Nephron progenitor cell (in vitro differentiated cells): Measurements from ENCODE around the gene ZNF691.
"Not testable (repeated sequence)": the region's sequence is repeated elsewhere in the genome, so short reads cannot be mapped to it uniquely, and the experiment has no call there.

Source experiments
- DNase-seq: peaks from one replicate; pipeline ENCODE4 v3.0.0; 2021
- H3K27ac Mint-ChIP-seq: 2 replicates; pipeline ENCODE4 v1.8.0; 2021; ENCODE audit warnings: mild to moderate bottlenecking, moderate library complexity, mixed read lengths
- H3K27me3 Mint-ChIP-seq: 2 replicates; pipeline ENCODE4 v1.8.0; 2021; ENCODE audit warnings: mild to moderate bottlenecking, low read depth, mixed read lengths; ENCODE audit not compliant: poor library complexity
- H3K36me3 Mint-ChIP-seq: 2 replicates; pipeline ENCODE4 v1.8.0; 2021; ENCODE audit warnings: low read depth, mixed read lengths
- H3K4me1 Mint-ChIP-seq: 2 replicates; pipeline ENCODE4 v1.8.0; 2021; ENCODE audit warnings: mixed read lengths
- H3K4me3 Mint-ChIP-seq: 2 replicates; pipeline ENCODE4 v1.8.0; 2021; ENCODE audit warnings: mild to moderate bottlenecking, moderate library complexity, mixed read lengths
- H3K9me3 Mint-ChIP-seq: 2 replicates; pipeline ENCODE4 v1.8.0; 2021; ENCODE audit warnings: mild to moderate bottlenecking, moderate library complexity, mixed read lengths
- TF ChIP-seq, protein P1 (sequence below): fragments of 200-600 bp; sonication (generic); IDR thresholded peaks from 2 replicates; pipeline ENCODE4 v1.5.0; 2021; ENCODE audit warnings: antibody characterized with exemption

The ZNF691 gene

DNA sequence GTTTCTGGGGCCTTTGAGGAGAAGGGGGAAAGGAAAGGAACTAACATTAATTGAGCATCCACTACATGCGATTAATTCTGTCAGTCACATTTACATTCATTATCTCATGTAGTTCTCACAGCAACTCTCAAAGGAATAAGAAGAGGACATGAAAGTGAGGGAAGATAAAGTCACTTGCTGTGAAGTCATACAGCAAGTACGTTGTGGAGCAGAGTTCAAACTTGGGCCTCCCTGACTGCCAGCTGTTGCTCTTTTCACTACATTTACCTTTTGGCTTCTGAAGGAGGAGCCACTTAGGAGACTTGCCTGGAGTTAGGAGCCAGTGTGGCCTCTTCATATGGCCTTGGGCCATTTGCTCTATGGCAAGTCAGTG is 6.2 kb downstream of the ZNF691 start:
- peaks cover 85% of the 10 kb centered on the region for H3K9me3 Mint-ChIP-seq
- no peak for DNase-seq
- no peak overlapping the region for H3K4me3 Mint-ChIP-seq
- peaks cover 94% of the 10 kb centered on the region for H3K36me3 Mint-ChIP-seq
- TF ChIP-seq, protein P1, sequence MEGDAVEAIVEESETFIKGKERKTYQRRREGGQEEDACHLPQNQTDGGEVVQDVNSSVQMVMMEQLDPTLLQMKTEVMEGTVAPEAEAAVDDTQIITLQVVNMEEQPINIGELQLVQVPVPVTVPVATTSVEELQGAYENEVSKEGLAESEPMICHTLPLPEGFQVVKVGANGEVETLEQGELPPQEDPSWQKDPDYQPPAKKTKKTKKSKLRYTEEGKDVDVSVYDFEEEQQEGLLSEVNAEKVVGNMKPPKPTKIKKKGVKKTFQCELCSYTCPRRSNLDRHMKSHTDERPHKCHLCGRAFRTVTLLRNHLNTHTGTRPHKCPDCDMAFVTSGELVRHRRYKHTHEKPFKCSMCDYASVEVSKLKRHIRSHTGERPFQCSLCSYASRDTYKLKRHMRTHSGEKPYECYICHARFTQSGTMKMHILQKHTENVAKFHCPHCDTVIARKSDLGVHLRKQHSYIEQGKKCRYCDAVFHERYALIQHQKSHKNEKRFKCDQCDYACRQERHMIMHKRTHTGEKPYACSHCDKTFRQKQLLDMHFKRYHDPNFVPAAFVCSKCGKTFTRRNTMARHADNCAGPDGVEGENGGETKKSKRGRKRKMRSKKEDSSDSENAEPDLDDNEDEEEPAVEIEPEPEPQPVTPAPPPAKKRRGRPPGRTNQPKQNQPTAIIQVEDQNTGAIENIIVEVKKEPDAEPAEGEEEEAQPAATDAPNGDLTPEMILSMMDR: no peak
- no peak overlapping the region for H3K27ac Mint-ChIP-seq
- H3K27me3 Mint-ChIP-seq: peaks cover 4% of the 10 kb centered on the region
- H3K4me1 Mint-ChIP-seq: peaks cover 11% of the 10 kb centered on the region

DNA sequence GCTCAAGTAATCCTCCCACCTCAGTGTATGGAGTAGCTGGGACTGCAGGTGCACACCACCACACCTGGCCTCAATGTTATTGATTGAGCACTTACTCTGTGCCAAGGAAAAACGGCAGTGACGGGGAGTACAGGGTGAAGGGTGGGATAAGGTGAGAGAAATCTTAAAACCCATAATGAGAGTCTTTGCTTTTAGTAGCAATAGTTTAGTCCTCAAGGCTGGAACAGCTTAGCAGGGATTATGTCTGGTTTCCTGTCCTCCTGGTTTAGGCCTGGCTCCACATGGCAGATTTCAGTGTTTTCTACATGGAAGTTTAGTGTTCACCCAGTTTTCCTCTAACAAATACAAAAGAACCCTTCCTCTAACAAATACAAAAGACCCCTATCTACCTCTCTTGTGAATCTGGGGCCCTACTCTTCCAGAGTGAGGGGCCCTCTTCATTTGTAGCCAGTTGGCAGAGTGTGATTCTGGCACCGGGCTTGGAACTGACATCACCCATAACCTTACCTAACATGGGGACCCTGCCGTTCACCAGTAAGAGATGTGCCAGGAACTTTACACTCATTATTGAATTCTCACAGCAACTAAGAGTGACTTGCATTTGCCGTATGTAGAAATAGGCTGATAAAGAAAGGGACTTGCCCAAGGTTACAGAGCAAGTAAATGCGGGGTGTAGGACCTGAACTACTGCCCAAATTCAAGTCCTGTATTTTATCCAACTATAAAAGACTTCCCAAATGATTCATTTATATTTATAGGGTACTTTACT is 6.9 kb downstream of the ZNF691 start:
- H3K9me3 Mint-ChIP-seq: peaks cover 87% of the 10 kb centered on the region
- H3K27ac Mint-ChIP-seq: no peak overlapping the region
- no peak overlapping the region for H3K4me3 Mint-ChIP-seq
- peaks cover 7% of the 10 kb centered on the region for H3K27me3 Mint-ChIP-seq
- H3K36me3 Mint-ChIP-seq: peaks cover 94% of the 10 kb centered on the region
- DNase-seq: no peak
- peaks cover 4% of the 10 kb centered on the region for H3K4me1 Mint-ChIP-seq
- TF ChIP-seq, protein P1: no peak

DNA sequence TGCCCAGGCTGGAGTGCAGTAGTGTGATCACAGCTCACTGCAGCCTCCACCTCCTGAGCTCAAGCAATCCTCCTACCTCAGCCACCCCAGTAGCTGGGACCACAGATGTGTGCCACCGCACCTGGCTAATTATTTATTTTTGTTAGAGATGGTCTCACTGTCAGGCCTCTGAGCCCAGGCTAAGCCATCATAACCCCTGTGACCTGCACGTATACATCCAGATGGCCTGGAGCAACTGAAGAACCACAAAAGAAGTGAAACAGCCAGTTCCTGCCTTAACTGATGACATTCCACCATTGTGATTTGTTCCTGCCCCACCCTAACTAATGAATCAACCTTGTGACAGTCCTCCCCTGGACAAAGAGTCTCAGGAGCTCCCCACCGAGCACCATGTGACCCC is 10.1 kb downstream of the ZNF691 start:
- not testable (repeated sequence) for H3K4me1 Mint-ChIP-seq
- Mint-ChIP-seq H3K9me3 (peaks cover 89% of the 10 kb centered on the region), H3K36me3 (peaks cover 85% of the 10 kb centered on the region)

DNA sequence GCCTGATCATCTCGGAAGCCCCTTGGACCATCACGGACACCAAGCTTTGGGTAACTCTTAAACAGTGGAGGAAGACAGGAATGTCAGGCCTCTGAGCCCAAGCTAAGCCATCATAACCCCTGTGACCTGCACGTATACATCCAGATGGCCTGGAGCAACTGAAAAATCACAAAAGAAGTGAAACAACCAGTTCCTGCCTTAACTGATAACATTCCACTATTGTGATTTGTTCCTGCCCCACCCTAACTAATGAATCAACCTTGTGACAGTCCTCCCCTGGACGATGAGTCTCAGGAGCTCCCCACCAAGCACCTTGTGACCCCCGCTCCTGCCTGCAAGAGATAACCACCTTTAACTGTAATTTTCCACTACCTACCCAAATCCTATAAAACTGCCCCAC is 13.0 kb downstream of the ZNF691 start:
- H3K27ac Mint-ChIP-seq: not testable (repeated sequence)
- peaks cover 15% of the 10 kb centered on the region for H3K27me3 Mint-ChIP-seq

More for the DNA sequence above, 10.1 kb downstream of the ZNF691 start:
- not testable (repeated sequence) for DNase-seq, H3K4me3 Mint-ChIP-seq, H3K27ac Mint-ChIP-seq
- H3K27me3 Mint-ChIP-seq: peaks cover 11% of the 10 kb centered on the region

DNA sequence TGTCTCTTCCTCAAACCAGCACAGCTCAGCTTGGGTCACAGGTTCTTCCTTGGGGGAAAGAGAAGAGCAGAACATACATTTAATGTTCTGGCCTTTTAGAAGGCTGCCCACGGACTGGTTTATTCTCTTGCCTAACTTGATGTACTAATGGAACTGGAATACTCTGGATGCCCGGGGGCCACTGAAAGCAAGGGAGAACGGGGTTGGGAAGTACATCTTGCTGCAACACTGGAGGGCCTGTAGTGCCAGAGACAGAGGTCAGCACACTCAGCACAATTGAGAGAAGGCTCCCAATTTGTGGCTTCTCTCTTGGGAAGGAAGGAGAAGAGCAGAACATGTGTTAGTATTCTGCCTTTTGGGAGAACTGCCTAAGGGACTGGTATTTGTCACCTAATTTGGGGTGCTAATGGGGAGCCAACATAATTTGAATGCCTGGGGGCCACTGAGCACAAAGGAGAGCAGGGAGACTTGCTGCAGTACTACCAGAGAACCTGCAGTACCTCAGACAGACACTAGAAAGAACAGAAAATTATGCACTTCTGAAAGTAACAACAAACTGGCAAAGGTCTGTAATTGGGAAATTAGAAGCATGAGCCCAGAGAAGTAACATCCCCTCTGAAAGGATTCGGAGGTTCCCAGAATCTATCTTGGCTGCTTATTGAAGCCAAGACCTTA is 14.1 kb downstream of the ZNF691 start:
- Mint-ChIP-seq H3K27ac (no peak overlapping the region), H3K27me3 (peaks cover 17% of the 10 kb centered on the region), H3K9me3 (peaks cover 84% of the 10 kb centered on the region), H3K4me1 (no peaks in the 10 kb centered on the region), H3K4me3 (no peak overlapping the region), H3K36me3 (peaks cover 52% of the 10 kb centered on the region)
- TF ChIP-seq, protein P1: no peak
- no peak for DNase-seq

More for the DNA sequence above, 13.0 kb downstream of the ZNF691 start:
- H3K4me1 Mint-ChIP-seq, DNase-seq, H3K4me3 Mint-ChIP-seq: not testable (repeated sequence)
- peaks cover 59% of the 10 kb centered on the region for H3K36me3 Mint-ChIP-seq
- H3K9me3 Mint-ChIP-seq: peaks cover 83% of the 10 kb centered on the region

DNA sequence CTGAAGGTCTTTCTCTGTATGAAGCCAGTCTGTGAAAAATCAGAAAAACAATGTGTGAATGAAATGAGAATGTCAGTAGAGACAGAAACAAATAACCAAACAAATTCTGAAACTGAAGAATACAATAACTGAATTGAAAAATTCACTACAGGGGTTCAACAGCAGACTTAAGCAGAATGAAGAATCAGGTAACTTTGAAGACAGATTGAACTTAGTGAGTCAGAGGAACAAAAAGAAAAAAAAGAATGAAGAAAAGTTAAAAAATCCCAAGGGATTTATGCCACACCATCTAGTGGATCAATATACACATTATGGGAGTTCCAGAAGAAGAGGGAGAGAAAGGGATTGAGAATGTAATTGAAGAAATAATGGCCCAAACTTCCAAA is 14.6 kb downstream of the ZNF691 start:
- H3K4me3 Mint-ChIP-seq: no peak overlapping the region
- H3K27ac Mint-ChIP-seq: no peak overlapping the region
- TF ChIP-seq, protein P1: no peak
- no peaks in the 10 kb centered on the region for H3K4me1 Mint-ChIP-seq
- H3K9me3 Mint-ChIP-seq: peaks cover 80% of the 10 kb centered on the region
- peaks cover 22% of the 10 kb centered on the region for H3K27me3 Mint-ChIP-seq
- peaks cover 46% of the 10 kb centered on the region for H3K36me3 Mint-ChIP-seq
- no peak for DNase-seq
